Esophagus (tissue), 2 donors: ENCODE results near the gene C4orf51. TPM values are rescaled to one million over a fixed set of nuclear protein-coding genes. Genes with fewer than 3 reads are reported as not detected.

ENCODE experiments used
- H3K27ac ChIP-seq, 2 donors: one replicate each; pipeline ENCODE4 v1.5.1; 2013; ENCODE audit warnings: low read depth in 2 of 2, mild to moderate bottlenecking in 2 of 2, inconsistent platforms in 1 of 2, low read length in 1 of 2, moderate library complexity in 1 of 2
- H3K27me3 ChIP-seq, 2 donors: one replicate each; pipeline ENCODE4 v1.6.1; 2013; ENCODE audit warnings: low read length in 2 of 2, control low read depth in 1 of 2, mild to moderate bottlenecking in 1 of 2; ENCODE audit not compliant: insufficient read depth in 2 of 2, control insufficient read depth in 1 of 2
- H3K36me3 ChIP-seq, 2 donors: one replicate each; pipeline ENCODE4 v1.6.1; 2013; ENCODE audit warnings: low read length in 1 of 2; ENCODE audit not compliant: control insufficient read depth in 2 of 2, insufficient read depth in 2 of 2
- H3K4me1 ChIP-seq, 2 donors: one replicate each; pipeline ENCODE4 v1.6.1; 2013; ENCODE audit warnings: low read length in 1 of 2; ENCODE audit not compliant: control insufficient read depth in 2 of 2, insufficient read depth in 2 of 2
- H3K4me3 ChIP-seq, 2 donors: one replicate each; pipeline ENCODE4 v1.5.1; 2013; ENCODE audit warnings: low read length in 2 of 2, mild to moderate bottlenecking in 2 of 2, low read depth in 1 of 2, moderate library complexity in 1 of 2
- H3K9me3 ChIP-seq, 2 donors: one replicate each; pipeline ENCODE4 v1.6.1; 2013; ENCODE audit warnings: mild to moderate bottlenecking in 2 of 2, low read depth in 1 of 2, low read length in 1 of 2, moderate library complexity in 1 of 2; ENCODE audit not compliant: control insufficient read depth in 2 of 2, insufficient read depth in 1 of 2
- WGBS, 2 donors: extraction: QIAGEN DNeasy Blood & Tissue Kit; methylation state at CpG; one replicate each; pipeline ENCODE4 v1.1.7; 2013; 5-methylcytosine and 5-hydroxymethylcytosine counted together
- polyA plus RNA-seq, 2 donors: library from polyadenylated mRNA; stranded (reverse); fragments of 200-250 nt; gene quantifications; one replicate each; pipeline ENCODE4 v1.2.3, GENCODE V29; 2013
- donor health status: healthy with polysubstance abuse.
- donor health status: Bipolar disorder and iron deficiency.

Gene C4orf51
- polyA plus RNA-seq, 2 donors = not detected

DNA sequence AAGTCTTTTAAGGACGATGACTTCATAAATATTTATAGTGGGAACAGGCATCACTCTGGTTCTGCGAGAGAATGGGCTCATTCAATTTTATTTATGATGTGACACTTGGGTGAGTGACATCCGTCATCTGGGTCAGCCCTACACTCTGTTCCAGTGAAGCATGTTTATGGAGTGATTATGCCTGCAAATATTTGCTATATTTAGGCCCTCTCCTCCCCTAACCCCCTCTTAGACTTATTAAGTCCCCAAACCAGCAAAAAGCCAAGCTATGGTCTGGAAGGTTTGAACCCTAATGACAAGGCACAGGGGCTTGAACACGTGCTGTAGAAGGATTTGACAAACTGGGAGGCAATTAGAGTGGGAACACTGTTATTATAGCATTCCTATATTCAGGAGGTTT is 55.9 kb downstream of the C4orf51 start:
- Histone ChIP-seq H3K27me3 (no peaks in the 10 kb centered on the region), H3K36me3 (no peaks in the 10 kb centered on the region), H3K27ac (peak overlapping the region; percentile 57 to 100), H3K4me1 (peaks cover 0 to 5% of the 10 kb centered on the region in 2 donors), H3K4me3 (no peak overlapping the region), H3K9me3 (no peaks in the 10 kb centered on the region)
- WGBS, 2 donors = 82 to 84% methylated on average over 4 of the region's 4 CpGs

DNA sequence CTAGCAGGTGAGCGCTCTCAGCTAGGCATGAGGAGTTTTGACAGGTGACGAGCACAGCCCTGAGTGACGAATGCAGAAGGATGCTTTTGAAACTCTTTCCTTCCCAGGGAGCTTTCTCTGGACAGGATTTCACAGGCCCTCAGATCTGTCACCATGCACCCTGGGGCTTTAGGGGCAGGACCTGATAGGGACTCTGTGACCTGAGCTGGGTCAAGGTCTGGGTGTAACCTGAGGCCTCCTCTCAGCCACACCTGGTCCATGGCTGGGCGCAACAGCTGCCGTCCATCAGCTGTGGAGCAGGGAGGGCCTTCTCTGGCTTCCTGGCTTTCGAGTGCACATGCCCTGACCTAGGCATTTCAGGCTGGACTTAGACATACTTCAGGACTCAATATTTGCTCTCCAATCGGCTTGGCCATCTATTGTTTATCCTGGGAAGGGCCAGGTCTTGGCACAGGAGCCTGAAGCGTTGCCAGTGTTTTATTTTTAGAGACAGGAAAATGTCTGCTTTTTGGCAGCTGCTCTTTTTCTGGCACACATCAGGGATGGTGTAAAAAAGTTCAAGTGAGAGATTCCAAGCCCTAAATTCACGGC is 56.4 kb downstream of the C4orf51 start:
- Histone ChIP-seq H3K4me1 (peaks cover 0 to 5% of the 10 kb centered on the region in 2 donors), H3K27me3 (no peaks in the 10 kb centered on the region), H3K4me3 (no peak overlapping the region), H3K36me3 (no peaks in the 10 kb centered on the region), H3K9me3 (no peaks in the 10 kb centered on the region), H3K27ac (peak overlapping the region; percentile 57 to 100)
- 50 to 54% methylated on average over 9 of the region's 9 CpGs for WGBS, 2 donors

DNA sequence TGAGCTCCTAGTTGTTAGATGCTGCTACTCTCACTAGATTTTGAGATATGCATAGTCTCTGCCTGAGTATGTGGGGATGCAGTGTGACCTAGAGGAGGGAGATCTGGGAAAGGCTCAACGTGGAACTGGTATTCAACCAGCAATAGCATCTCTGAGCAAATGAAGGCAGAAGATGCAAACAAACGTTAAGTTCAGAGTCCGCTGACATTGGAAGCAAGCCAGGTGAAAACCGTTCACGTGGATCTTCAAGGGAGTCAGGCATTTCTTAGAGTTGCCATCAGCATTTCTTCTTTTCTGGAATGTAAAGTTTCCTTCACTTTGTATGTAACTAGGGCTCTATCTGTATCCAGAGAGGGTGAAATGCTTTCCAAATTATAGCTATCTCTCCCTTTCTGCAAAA is 59.9 kb downstream of the C4orf51 start:
- Histone ChIP-seq H3K36me3 (no peaks in the 10 kb centered on the region), H3K9me3 (no peaks in the 10 kb centered on the region), H3K4me1 (peaks cover 0 to 5% of the 10 kb centered on the region in 2 donors), H3K27me3 (no peaks in the 10 kb centered on the region), H3K4me3 (no peak overlapping the region), H3K27ac (no peak overlapping the region)
- WGBS, 2 donors = 35 to 36% methylated on average over 5 of the region's 5 CpGs

DNA sequence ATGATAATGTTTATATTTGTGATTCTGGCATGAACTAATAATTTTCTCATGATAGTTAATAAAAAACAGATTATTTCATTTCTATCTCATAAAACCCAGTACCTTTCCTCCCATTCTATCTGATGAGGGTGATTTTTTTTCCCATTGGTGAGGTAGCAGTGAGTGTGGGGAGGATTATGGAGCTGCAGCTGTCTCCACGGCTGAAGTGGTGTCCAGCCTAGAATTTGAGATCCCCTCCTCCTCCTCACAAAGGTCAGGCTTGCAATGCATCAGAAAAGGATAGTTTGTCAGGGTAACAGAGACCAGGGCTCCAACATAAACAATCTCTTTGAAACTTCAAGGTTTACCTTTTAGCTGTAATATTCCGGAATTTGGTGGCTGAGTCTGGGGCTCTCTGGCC is 60.9 kb downstream of the C4orf51 start:
- Histone ChIP-seq H3K27ac (no peak overlapping the region), H3K4me3 (no peak overlapping the region), H3K36me3 (no peaks in the 10 kb centered on the region), H3K4me1 (peaks cover 0 to 5% of the 10 kb centered on the region in 2 donors), H3K27me3 (no peaks in the 10 kb centered on the region), H3K9me3 (no peaks in the 10 kb centered on the region)
- whole genome bisulfite sequencing, 2 donors = 78 to 86% methylated on average over 2 of the region's 2 CpGs

DNA sequence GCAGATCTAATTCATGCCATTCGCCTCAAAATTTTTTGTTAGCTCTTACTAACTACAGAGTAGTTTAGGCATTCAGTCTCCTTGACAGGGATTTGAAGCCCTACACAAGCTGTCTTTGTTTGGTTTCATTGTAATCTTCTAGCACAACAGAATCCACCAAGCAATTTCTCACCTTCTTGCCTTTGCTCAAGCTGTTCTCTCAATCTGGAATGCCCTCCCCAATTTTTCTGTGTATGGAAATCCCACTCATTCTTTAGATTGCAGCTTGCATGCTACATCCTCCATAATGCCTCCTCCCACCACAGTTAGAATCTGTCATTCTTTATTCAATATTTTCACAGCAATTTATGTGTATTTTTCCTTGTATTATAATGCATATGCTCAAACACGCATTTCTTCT is 63.7 kb downstream of the C4orf51 start:
- no peak overlapping the region for H3K4me3 ChIP-seq
- 86 to 94% methylated on average over 2 of the region's 2 CpGs for WGBS, 2 donors
- H3K36me3 ChIP-seq = no peaks in the 10 kb centered on the region

DNA sequence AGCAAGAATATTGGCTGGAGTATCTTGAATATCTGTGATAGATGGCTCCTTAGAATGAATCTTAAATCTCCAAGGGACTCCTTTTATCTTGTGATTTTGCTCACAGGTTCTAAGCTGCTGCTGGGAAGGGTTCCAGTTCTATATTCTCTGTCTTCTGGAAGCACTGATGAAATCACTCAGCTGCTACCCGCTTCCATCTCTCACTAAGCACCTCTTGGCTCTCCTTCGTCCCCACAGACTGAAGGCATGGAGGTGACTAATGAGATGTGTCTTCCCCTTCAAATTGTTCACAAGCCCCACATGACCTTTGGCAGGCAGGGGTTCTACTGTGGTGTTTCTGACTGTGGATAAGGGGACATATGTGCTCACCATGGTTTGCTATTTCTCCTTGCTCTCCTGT is 75.9 kb downstream of the C4orf51 start:
- WGBS, 2 donors = 74 to 84% methylated on average over 2 of the region's 2 CpGs
- Histone ChIP-seq H3K27ac (no peak overlapping the region), H3K36me3 (peaks cover 1 to 2% of the 10 kb centered on the region in 2 donors), H3K27me3 (no peaks in the 10 kb centered on the region), H3K4me3 (no peak overlapping the region), H3K4me1 (no peaks in the 10 kb centered on the region), H3K9me3 (no peaks in the 10 kb centered on the region)

More for the DNA sequence above, 63.7 kb downstream of the C4orf51 start:
- Histone ChIP-seq H3K27ac (no peak overlapping the region), H3K4me1 (no peaks in the 10 kb centered on the region), H3K9me3 (no peaks in the 10 kb centered on the region), H3K27me3 (no peaks in the 10 kb centered on the region)

DNA sequence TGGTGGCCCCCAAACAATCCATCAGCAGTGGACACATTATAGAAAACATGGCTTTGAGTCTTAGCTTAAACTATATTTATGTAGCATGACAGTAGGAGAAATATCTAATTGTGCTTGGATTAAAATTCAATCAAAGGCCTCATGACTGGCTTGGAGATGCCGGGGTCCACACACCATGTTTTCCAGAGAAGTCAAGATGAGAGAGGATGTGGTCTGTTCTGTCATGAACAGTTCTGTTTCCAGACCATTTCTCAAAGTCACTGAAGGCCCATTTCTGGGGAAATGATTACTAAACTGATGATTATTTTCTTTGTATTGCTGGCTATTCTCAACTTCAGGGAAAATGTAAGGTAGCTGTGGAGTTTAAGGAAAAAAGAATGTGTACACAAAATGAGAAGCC is 76.3 kb downstream of the C4orf51 start:
- Histone ChIP-seq H3K27ac (no peak overlapping the region), H3K4me1 (no peaks in the 10 kb centered on the region)
- 89 to 97% methylated on average over 1 of the region's 1 CpG for WGBS, 2 donors

DNA sequence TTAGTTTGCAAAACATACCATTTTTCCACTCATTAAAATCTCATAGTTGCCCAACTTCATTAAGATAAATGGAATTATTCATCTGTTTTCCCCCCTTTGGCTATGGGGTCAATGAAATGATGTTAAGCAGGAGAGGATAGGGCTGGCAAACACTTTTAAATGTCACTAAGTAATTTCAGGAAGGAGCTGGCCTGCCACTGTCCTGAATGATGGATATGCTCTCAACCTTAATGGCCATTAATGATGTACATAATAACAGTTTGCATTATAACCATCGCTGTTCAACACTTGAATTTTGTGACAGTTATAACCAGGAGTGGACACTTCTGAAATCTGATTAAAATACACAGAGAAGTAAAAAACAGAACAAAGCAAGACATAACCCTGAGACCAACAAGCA is 77.2 kb downstream of the C4orf51 start:
- H3K9me3 ChIP-seq = peaks cover 0 to 2% of the 10 kb centered on the region in 2 donors

More for the DNA sequence above, 76.3 kb downstream of the C4orf51 start:
- H3K27me3 ChIP-seq = no peaks in the 10 kb centered on the region
- H3K36me3 ChIP-seq = peaks cover 4 to 5% of the 10 kb centered on the region in 2 donors
- no peak overlapping the region for H3K4me3 ChIP-seq
- H3K9me3 ChIP-seq = peaks cover 0 to under 1% of the 10 kb centered on the region in 2 donors

DNA sequence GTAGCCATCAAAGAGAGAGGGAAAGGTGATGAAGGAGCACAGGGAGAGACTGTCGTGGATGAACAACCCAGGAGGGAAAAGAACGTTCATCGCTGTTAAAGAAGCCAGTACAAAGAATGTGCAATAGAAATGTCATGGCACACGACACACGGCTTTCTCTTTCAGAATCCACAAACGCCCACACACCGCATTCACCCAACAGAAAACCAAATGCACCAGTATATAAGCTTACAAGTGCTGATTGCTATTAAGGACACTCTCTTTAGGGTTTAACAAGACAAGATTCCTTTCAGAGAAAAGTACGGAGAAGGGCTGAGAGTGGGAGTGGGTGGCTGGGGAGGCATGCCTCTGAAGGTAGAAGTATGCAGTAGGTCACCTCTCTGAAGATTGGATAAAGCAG is 80.2 kb downstream of the C4orf51 start:
- H3K27me3 ChIP-seq = no peaks in the 10 kb centered on the region
- H3K4me3 ChIP-seq = no peak overlapping the region
- no peaks in the 10 kb centered on the region for H3K4me1 ChIP-seq
- WGBS, 2 donors = 91 to 94% methylated on average over 8 of the region's 8 CpGs
- no peak overlapping the region for H3K27ac ChIP-seq
- H3K36me3 ChIP-seq = peaks cover 6 to 13% of the 10 kb centered on the region in 2 donors
- peaks cover 0 to 2% of the 10 kb centered on the region in 2 donors for H3K9me3 ChIP-seq

More for the DNA sequence above, 77.2 kb downstream of the C4orf51 start:
- 67 to 87% methylated on average over 1 of the region's 1 CpG for WGBS, 2 donors
- Histone ChIP-seq H3K27me3 (no peaks in the 10 kb centered on the region), H3K27ac (no peak overlapping the region), H3K4me3 (no peak overlapping the region), H3K36me3 (peaks cover 4 to 9% of the 10 kb centered on the region in 2 donors), H3K4me1 (no peaks in the 10 kb centered on the region)
